ENCODE results near the gene CLECL1.

- TF ChIP-seq CTCF (IDR thresholded peaks at IDR 0.05) (no peak), POLR2A (IDR thresholded peaks at IDR 0.05) (no peak)
Measured at GRCh38 chr12:9760120-9760519, 27.2 kb upstream of the CLECL1 start.
